Activated T-cell treated with anti-CD3 and anti-CD28 coated beads, Interleukin-2, amount 50 U/mL, for 72 hours (primary cell): Measurements from ENCODE around the gene STING1. TPM values are rescaled to one million over a fixed set of nuclear protein-coding genes. Genes with fewer than 3 reads are reported as not detected.
"Not testable (repeated sequence)": the region's sequence is repeated elsewhere in the genome, so short reads cannot be mapped to it uniquely, and the experiment has no call there.

Source experiments
- ATAC-seq, 2 donors: fragments of 150-1000 bp; cut with Tn5 transposase; replicated peaks in 1 of 2; 2 replicates each; pipeline ENCODE4 v1.10.0; 2021; ENCODE audit warnings: moderate library complexity in 2 of 2, mild to moderate bottlenecking in 1 of 2
- DNase-seq, 2 donors: peaks; one replicate each; pipeline ENCODE4 v3.0.0; 2021 to 2022; ENCODE audit warnings: mixed read lengths in 1 of 2
- H3K27ac Mint-ChIP-seq: one replicate; pipeline ENCODE4 v1.8.0; 2022; ENCODE audit warnings: mild to moderate bottlenecking, moderate library complexity, mixed read lengths
- H3K27me3 Mint-ChIP-seq: one replicate; pipeline ENCODE4 v1.8.0; 2022; ENCODE audit warnings: low read depth, mixed read lengths
- H3K36me3 Mint-ChIP-seq, 2 donors: one replicate each; pipeline ENCODE4 v1.8.0; 2022; ENCODE audit warnings: mixed read lengths in 2 of 2, mild to moderate bottlenecking in 1 of 2; ENCODE audit not compliant: insufficient read depth in 2 of 2
- H3K4me1 Mint-ChIP-seq: one replicate; pipeline ENCODE4 v1.8.0; 2022; ENCODE audit warnings: low read depth, mixed read lengths
- H3K4me3 Mint-ChIP-seq, 2 donors: one replicate each; pipeline ENCODE4 v1.8.0; 2022; ENCODE audit warnings: mild to moderate bottlenecking in 2 of 2, mixed read lengths in 2 of 2, moderate library complexity in 2 of 2
- H3K9me3 Mint-ChIP-seq, 2 donors: one replicate each; pipeline ENCODE4 v1.8.0; 2022; ENCODE audit warnings: mixed read lengths in 2 of 2
- total RNA-seq, 2 donors: library from RNA; stranded (reverse); gene quantifications; one replicate each; pipeline ENCODE4 v1.2.3, GENCODE V29; 2022

Gene STING1
- total RNA-seq, 2 donors from 2014 or later, result 98.6 to 230 TPM

GRCh38 chr5:139454568-139455290 lies 27.8 kb downstream of the STING1 start:
- no peak for DNase-seq
- H3K27me3 Mint-ChIP-seq, result no peaks in the 10 kb centered on the region

DNA sequence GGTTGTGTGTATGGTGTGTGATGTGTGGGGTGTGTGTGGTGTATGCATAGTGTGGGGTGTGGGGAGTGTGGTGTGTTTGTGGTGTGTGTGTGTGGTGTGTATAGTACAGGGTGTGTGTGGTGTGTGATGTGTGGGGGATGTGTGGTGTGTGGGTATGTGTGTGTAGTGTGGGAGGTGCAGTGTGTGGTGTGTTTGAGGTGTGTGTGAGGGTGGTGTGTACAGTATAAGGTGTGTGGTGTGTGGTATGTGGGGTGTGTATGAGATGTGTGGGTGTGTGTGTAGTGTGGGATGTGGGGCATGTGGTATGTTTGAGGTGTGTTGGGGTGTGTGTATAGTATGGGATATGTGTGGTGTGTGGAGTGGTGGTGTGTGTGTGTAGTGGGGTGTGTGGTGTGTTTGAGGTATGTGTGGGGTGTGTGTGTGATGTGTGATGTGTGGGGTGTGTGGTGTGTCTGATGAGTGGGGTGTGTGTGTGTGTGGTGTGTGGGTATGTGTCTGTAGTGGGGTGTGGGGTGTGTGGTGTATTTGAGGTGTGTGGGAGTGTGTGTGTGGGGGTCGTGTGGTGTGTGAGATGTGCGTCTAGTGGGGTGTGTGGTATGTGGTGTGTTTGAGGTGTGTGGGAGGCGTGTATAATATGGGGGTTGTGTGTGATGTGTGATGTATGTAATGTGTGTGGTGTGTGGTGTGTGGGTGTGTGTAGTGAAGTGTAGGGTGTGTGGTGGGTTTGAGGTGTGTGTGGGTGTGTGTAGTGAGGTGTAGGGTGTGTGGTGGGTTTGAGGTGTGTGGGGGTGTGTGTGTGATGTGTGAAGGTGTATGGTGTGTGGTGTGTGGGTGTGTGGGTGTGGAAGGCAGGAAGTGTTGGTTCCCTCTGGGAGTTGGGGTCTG lies 28.6 kb downstream of the STING1 start:
- peak in 1 of 2 donors; percentile 58 for DNase-seq
- ATAC-seq, result peak in 1 of 2 donors; percentile 10
- H3K27ac Mint-ChIP-seq, result peak overlapping the region; percentile 66
- H3K27me3 Mint-ChIP-seq, result no peaks in the 10 kb centered on the region
- no peak overlapping the region for H3K4me3 Mint-ChIP-seq
- peaks cover 0 to 4% of the 10 kb centered on the region in 2 donors for H3K9me3 Mint-ChIP-seq
- peaks cover 2 to 6% of the 10 kb centered on the region in 2 donors for H3K36me3 Mint-ChIP-seq
- H3K4me1 Mint-ChIP-seq, result peaks cover 62% of the 10 kb centered on the region

More at GRCh38 chr5:139454568-139455290, 27.8 kb downstream of the STING1 start:
- Mint-ChIP-seq H3K36me3 (peaks cover 0 to 6% of the 10 kb centered on the region in 2 donors), H3K9me3 (peaks cover 0 to 4% of the 10 kb centered on the region in 2 donors), H3K27ac (peak overlapping the region; percentile 66), H3K4me3 (no peak overlapping the region), H3K4me1 (peaks cover 62% of the 10 kb centered on the region)
- no peak for ATAC-seq

DNA sequence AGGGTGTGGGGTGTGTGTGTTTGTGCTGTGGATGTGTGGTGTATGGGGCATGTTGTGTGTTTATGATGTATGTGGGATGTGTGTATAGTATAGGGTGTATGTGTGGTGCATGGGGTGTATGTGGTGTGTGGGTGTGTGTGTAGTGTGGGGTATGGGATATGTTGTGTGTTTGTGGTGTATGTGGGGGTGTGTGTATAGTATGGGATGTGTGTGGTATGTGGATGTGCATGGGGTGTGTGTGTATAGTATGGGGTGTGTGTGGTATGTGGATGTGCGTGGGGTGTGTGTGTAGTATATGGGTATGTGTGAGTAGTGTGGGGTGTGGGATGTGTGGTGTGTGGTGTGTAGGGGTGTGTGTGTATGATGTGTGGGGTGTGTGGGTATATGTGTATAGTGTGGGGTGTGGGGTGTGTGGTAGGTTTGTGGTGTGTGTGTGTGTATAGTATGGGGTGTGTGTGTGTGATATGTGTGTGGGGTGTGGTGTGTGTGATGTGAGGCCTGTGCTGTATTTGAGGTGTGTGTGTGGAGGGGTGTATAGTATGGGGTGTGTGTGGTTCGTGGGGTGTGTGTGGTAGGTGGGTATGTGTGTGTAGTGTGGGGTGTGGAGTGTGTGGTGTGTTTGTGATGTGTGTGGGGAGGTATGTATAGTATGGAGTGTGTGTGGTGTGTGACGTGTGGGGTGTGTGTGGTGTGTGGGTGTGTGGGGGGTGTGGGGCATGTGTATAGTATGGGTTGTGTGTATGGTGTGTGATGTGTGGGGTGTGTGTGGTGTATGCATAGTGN lies 30.5 kb downstream of the STING1 start:
- no peaks in the 10 kb centered on the region for H3K27me3 Mint-ChIP-seq
- ATAC-seq (no peak), DNase-seq (no peak)
- H3K36me3 Mint-ChIP-seq, result peaks cover 4 to 6% of the 10 kb centered on the region in 2 donors
- peaks cover under 1 to 4% of the 10 kb centered on the region in 2 donors for H3K9me3 Mint-ChIP-seq
- no peak overlapping the region for H3K4me3 Mint-ChIP-seq
- no peak overlapping the region for H3K27ac Mint-ChIP-seq
- peaks cover 62% of the 10 kb centered on the region for H3K4me1 Mint-ChIP-seq

DNA sequence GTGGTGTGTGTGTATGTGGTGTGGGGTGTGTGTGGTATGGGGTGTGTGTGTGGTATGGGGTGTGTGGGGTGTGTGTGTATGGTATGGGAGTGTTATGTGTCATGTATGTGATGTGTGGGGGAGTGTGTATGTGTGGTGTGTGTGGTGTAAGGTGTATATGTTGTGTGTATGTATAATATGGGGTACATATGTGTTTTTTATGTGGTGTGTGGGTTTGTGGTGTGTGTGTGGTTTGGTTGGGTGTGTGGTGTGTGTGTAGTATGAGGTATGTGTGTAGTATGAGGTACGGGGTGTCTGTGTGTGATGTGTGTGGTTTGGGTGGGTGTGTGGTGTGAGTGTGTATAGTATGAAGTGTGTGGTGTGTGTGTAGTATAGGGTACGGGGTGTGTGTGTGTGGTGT lies 31.4 kb downstream of the STING1 start:
- H3K36me3 Mint-ChIP-seq, result peaks cover 11 to 12% of the 10 kb centered on the region in 2 donors
- DNase-seq, result no peak
- H3K4me1 Mint-ChIP-seq, result peaks cover 62% of the 10 kb centered on the region
- H3K27me3 Mint-ChIP-seq, result no peaks in the 10 kb centered on the region
- no peak overlapping the region for H3K27ac Mint-ChIP-seq
- peak; percentile 2 to 12 for ATAC-seq
- no peak overlapping the region for H3K4me3 Mint-ChIP-seq
- peaks cover 3 to 4% of the 10 kb centered on the region in 2 donors for H3K9me3 Mint-ChIP-seq

- Mint-ChIP-seq H3K4me1 (peaks cover 72% of the 10 kb centered on the region), H3K4me3 (peak overlapping the region; percentile 74 to 80), H3K9me3 (peaks cover 0 to 3% of the 10 kb centered on the region in 2 donors), H3K27ac (peak overlapping the region; percentile 99), H3K27me3 (no peaks in the 10 kb centered on the region), H3K36me3 (peaks cover 4 to 12% of the 10 kb centered on the region in 2 donors)
- ATAC-seq (peak; percentile 81), DNase-seq (peak; percentile 68 to 70)
Measured at GRCh38 chr5:139446956-139447779, 35.4 kb downstream of the STING1 start.

DNA sequence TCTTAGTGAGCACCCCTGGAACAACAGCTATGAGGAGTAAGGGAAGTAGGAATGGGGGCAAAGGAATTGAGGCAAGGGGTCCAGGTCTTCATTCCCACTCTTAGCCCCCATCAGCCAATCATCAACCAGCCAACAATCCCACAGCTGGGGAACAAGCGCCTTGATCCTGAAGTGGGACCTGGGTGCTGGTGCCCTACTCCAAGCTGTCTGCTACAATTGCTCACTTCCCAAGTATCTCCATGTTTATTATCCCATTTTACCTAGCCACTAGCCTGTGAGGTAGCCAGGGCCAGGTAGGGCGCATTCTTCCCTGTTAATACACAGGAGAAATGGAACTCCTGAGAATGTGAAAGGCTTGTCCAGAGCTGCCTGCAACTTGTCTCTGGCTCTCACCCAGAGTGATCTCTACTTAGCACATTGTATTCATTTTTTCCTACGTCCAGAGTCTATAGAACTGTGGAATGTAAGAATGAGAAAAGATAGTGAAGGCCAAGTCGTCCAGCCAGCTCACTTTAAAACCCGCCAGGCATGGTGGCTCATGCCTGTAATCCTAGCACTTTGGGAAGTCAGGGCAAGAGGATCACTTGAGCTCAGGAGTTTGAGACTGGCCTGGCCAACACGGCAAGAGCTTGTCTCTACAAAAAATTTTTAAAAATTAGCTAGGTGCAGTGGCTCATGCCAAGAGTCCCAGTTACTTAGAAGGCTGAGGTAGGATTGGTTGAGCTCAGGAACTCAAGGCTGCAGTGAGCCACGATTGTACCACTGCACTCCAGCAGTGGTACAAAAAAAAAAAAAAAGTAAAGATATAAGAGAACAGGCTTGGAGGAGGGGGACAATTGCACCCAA lies 37.0 kb downstream of the STING1 start:
- H3K4me1 Mint-ChIP-seq, result peaks cover 84% of the 10 kb centered on the region
- ATAC-seq (no peak), DNase-seq (no peak)
- H3K9me3 Mint-ChIP-seq, result peaks cover 0 to 3% of the 10 kb centered on the region in 2 donors
- H3K4me3 Mint-ChIP-seq, result peak overlapping the region in 1 of 2 donors; percentile 14
- H3K27me3 Mint-ChIP-seq, result no peaks in the 10 kb centered on the region
- peaks cover 4 to 12% of the 10 kb centered on the region in 2 donors for H3K36me3 Mint-ChIP-seq
- peak overlapping the region; percentile 99 for H3K27ac Mint-ChIP-seq

DNA sequence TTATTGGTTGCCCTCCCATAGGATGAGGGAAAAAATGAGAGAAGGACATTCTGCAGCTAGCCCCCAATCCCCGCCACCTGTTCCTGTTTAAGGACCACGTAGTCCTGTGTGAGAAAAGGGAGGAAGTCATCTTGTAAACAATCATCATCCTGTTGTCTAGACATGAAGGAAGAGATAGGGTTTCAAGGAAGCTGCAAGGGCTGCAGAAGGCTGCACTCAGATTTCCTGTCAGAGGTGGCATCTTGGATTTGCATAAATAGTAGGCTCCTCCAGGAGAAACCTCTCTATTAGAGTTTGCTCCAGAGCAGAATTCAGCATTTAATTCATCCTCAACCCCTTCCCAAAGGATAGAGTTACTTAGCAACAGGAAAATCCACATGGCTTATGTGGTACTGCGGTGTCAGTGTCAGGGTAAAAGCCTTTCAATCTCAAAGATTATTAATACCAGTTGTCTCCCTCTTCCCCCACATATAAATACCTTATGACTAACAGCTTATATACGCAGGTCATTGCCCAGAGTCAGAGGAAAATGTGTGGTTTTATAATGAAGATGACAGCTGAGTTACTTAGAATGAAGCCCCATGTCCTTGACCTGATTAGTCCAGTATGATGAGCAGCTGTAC lies 38.6 kb downstream of the STING1 start:
- Mint-ChIP-seq H3K9me3 (peaks cover 0 to 3% of the 10 kb centered on the region in 2 donors), H3K36me3 (peaks cover 4 to 12% of the 10 kb centered on the region in 2 donors), H3K4me1 (peaks cover 89% of the 10 kb centered on the region), H3K4me3 (peak overlapping the region in 1 of 2 donors; percentile 22), H3K27ac (peak overlapping the region; percentile 26), H3K27me3 (no peaks in the 10 kb centered on the region)
- DNase-seq, result no peak
- peak; percentile 9 to 37 for ATAC-seq

DNA sequence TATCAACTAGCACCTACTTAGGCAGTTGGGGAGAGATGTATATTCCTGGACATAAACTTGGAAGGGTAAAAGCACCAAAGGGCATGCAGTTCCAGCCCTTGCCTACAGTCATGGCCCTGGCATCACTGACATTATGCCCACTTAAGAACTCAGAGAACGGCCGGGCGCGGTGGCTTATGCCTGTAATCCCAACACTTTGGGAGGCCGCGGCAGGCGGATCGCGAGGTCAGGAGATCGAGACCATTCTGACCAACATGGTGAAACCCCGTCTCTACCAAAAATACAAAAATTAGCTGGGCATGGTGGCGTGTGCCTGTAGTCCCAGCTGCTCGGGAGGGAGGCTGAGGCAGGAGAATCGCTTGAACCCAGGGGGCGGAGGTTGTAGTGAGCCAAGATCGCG lies 42.1 kb downstream of the STING1 start:
- H3K4me3 Mint-ChIP-seq, result peak overlapping the region; percentile 96 to 98
- H3K27ac Mint-ChIP-seq, result not testable (repeated sequence)

DNA sequence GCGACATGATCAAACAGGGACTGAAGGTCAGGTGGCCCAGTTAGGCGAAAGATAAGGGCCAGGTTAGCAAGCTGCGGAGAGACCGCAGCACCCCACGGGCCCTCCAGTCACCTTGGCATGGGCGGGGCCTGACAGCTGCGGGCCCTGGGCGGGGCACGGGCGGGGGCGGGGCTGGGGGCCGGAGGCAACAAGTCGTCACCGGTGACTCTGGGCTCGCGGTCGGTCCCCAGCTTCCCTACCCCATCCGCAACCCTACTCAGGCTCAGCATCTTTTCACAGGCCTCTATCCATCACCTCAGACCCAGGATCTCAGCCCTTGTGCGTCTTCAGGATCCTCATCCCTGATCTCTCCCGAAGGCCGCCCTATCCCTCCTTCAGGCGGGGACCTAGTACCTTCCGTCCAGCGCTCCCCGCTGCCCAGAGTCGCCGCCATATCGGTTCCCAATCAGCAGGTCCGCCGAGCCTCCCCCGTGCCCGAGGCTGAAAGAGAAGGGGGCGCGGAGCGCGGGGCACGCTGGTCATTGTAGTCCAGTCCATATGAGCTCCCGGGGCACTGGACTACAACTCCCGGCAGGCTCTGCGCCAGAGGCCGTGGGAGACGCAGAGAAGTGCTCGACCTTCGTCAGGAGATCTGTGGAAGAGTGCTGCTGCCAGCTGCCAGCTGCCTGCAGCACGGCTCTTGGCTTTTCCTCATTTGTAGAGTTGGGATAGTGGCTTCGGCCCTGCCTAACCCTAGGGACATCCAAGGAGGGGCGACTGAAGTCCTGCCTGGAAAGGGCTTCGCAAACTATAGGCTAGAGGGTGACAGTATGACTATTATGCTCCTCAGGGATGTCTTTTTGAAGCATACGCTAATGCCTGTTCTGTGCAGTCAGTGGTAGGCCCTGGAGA lies 43.3 kb downstream of the STING1 start, which contains the start of gene DNAJC18:
Gene DNAJC18 (minus strand): TSS at position 513 of the 891 bp plus-strand sequence. CDS start 80 bp downstream, at position 433.
- no peaks in the 10 kb centered on the region for H3K9me3 Mint-ChIP-seq

More for the DNA sequence above, 42.1 kb downstream of the STING1 start:
- not testable (repeated sequence) for H3K9me3 Mint-ChIP-seq, ATAC-seq, H3K27me3 Mint-ChIP-seq, DNase-seq
- Mint-ChIP-seq H3K4me1 (peaks cover 77% of the 10 kb centered on the region), H3K36me3 (peaks cover 3 to 19% of the 10 kb centered on the region in 2 donors)

DNA sequence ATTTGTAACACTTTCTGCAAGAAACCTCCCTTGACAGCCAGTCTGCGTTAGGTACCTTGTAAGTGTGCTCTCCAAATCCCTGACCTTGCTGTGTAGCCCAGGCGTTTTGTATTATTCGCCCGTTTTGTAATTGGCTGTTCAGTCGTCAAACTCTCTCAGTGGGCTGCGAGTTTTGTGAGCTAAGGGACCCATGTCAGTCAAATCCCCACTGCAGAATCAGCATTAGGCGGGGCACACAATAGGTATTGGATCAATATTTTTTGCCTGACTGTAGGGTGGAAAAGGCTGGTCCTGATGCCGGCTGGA lies 43.9 kb downstream of the STING1 start:
- Mint-ChIP-seq H3K27me3 (no peaks in the 10 kb centered on the region), H3K9me3 (no peaks in the 10 kb centered on the region), H3K27ac (peak overlapping the region; percentile 56), H3K4me1 (peaks cover 59% of the 10 kb centered on the region), H3K4me3 (peak overlapping the region; percentile 96 to 98), H3K36me3 (peaks cover 6 to 25% of the 10 kb centered on the region in 2 donors)
- ATAC-seq (no peak), DNase-seq (no peak)

More for the DNA sequence above, 43.3 kb downstream of the STING1 start, which contains the start of gene DNAJC18:
- Mint-ChIP-seq H3K4me1 (peaks cover 65% of the 10 kb centered on the region), H3K27me3 (no peaks in the 10 kb centered on the region), H3K36me3 (peaks cover 6 to 25% of the 10 kb centered on the region in 2 donors), H3K4me3 (peak within 1 kb of the TSS; percentile 96 to 98), H3K27ac (peak within 1 kb of the TSS; percentile 99)
- ATAC-seq (peak; percentile 80 to 85), DNase-seq (peak; percentile 93)
